ENCODE measurements around the gene OR2AT4.

Gene OR2AT4

DNA sequence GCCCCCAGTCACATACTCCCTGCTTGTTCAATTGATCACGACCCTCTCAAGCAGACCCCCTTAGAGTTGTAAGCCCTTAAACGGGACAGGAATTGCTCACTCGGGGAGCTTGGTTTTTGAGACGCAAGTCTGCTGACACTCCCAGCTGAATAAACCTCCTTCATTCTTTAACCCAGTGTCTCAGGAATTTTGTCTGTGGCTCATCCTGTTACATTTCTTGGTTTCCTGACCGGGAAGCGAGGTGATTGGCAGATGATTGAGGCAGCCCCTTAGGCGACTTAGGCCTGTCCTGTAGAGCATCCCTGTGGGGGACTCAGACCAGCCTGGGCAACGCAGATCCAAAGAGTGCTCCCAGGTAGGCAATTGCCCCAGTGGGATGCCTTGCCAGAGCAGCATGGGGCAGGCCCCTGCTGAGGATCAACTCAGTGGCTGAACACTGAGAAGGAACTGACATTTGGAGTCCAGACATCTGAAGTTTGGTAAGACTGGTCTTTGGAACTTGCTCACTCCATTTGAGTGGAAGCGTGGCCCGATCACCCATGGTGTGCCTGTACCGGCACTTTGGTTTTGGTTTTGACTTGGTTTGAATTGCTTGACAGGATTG is 56.4 kb downstream of the OR2AT4 start:
- no peak overlapping the region for H3K4me3 ChIP-seq (ENCODE audit: low read depth, low read length)
- TF ChIP-seq, protein P1, sequence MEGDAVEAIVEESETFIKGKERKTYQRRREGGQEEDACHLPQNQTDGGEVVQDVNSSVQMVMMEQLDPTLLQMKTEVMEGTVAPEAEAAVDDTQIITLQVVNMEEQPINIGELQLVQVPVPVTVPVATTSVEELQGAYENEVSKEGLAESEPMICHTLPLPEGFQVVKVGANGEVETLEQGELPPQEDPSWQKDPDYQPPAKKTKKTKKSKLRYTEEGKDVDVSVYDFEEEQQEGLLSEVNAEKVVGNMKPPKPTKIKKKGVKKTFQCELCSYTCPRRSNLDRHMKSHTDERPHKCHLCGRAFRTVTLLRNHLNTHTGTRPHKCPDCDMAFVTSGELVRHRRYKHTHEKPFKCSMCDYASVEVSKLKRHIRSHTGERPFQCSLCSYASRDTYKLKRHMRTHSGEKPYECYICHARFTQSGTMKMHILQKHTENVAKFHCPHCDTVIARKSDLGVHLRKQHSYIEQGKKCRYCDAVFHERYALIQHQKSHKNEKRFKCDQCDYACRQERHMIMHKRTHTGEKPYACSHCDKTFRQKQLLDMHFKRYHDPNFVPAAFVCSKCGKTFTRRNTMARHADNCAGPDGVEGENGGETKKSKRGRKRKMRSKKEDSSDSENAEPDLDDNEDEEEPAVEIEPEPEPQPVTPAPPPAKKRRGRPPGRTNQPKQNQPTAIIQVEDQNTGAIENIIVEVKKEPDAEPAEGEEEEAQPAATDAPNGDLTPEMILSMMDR (conservative IDR thresholded peaks at IDR 0.05; ENCODE audit: low read depth, low read length), result no peak
- no peak for DNase-seq (ENCODE audit: low read depth)

DNA sequence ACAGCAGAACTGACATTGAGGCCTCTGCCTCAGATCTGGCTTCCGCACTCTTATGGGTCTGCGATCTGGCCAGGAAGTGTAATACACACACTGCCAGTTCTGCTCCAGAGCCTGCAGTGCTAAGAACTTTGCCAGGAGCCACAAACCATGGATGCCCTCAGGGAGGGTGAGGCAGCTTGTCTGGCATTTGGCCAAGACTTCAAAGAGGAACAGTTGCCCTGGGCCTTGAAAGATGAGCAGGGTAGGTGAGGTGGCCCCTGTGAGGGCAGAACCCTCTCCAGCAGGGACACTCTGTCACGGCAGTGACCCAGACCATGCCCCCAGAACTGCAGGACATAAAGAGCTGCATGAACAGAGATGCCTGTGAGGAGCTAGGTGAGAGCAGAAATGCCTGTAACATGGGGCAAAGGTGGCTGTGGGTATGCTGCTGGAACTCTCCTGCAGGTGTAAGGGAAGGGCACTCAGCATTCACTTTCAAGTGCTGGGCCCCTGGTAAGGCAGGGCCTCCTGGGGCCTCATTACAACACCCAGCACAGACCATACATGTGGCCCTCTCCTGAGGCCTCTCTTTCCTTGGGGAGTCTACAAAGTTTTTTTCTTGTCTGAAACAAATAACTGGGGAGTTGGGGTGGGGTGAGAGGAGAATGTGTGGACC is 60.6 kb downstream of the OR2AT4 start:
- no peak overlapping the region for H3K4me3 ChIP-seq (ENCODE audit: low read depth, low read length)
- DNase-seq (ENCODE audit: low read depth), result no peak
- TF ChIP-seq, protein P1 (conservative IDR thresholded peaks at IDR 0.05; ENCODE audit: low read depth, low read length), result no peak

DNA sequence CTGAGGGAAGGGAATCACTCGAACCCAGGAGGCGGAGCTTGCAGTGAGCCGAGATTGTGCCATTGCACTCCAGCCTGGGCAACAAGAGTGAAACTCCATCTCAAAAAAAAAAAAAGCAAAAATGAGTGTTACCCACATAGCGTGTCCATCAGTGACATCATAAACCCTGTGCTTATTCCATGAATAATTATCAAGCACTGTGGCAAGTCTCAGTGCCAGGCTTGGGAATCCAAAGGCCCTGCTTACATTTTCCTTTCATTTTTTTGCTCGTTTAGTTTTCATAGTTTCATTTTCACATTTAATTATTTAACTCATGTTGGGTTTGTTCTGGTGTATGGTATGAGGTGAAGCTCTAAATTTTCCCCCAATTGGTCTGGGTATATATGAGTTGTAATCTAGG is 61.4 kb downstream of the OR2AT4 start:
- TF ChIP-seq, protein P1 (conservative IDR thresholded peaks at IDR 0.05; ENCODE audit: low read depth, low read length), result no peak
- H3K4me3 ChIP-seq (ENCODE audit: low read depth, low read length), result no peak overlapping the region
- DNase-seq (ENCODE audit: low read depth), result no peak

DNA sequence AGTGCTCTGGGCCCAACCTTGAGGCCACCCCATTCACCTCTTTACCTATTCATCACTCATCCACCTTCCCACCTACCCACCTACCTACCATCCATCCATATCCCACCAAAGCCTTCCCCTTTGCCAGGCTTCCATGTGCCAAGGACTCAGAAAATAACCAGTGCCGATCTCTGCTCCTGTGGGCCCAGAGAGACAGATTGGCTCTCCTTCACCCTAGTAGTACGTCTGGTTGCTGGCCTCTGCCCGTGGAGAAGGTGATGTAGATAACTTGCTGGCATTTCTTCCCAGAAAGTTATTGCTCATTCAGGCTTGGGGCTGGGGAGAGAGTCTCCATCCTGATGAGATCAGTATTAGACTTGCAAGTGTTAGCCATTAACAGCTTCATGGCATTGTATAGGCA is 62.8 kb downstream of the OR2AT4 start:
- TF ChIP-seq, protein P1 (conservative IDR thresholded peaks at IDR 0.05; ENCODE audit: low read depth, low read length), result no peak
- no peak for DNase-seq (ENCODE audit: low read depth)
- no peak overlapping the region for H3K4me3 ChIP-seq (ENCODE audit: low read depth, low read length)

DNA sequence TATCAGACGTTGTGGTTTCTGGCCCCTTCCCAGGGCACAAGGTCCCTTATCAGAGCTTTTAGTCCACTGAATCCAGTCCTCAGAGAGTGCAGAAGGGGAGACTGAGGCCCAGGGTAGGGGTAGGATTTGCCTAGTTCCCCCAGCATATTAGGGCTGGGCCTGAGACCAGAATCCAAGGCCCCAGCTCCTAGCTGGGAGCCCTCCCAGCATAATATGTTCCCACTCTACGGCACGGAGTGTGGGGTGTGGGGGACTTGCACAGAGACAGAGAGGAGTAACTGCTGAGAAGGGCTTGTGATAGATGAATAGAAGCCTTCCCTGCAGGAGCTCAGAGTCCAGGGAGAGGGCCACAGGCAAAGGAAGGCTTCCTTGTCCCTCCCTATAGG is 64.1 kb downstream of the OR2AT4 start:
- DNase-seq (ENCODE audit: low read depth), result no peak
- no peak overlapping the region for H3K4me3 ChIP-seq (ENCODE audit: low read depth, low read length)
- TF ChIP-seq, protein P1 (conservative IDR thresholded peaks at IDR 0.05; ENCODE audit: low read depth, low read length), result no peak

DNA sequence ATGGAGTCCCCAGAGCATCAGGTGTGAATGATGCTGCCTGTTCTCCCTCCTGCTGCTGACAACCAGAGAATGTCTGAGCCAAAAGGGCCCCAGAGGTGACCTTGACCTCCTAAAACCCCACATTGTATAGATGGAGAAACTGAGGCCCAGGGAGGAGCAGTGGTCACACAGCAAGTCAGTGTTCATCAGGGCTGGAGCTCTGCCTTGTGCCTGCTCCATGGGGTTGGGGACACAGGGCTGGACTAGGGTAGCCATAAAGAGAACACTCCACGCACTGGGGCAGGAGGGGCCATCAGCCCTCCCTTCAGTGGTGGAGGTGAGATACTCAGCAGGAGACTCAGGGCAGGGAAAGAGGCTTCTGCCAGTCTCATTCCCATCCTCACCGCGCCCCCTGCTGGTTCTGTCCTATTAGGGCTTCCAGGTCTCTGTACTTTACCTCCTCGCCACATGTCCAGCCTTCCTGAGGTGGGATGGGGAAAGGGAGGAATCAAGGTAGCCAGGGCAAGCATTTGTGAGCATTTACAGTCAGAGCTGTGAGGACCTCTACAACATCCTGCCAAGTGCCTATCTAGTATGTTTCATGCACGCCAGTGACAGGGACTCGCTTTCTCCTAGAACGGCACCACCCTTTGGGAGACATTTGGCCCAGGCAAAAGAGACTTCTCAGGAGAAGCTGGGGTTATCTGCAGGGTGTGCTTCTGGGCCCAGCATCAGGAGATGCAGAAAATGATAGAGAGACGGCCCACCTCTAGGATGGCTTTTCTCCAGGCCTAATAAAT is 64.7 kb downstream of the OR2AT4 start:
- TF ChIP-seq, protein P1 (conservative IDR thresholded peaks at IDR 0.05; ENCODE audit: low read depth, low read length), result peak; percentile 85
- DNase-seq (ENCODE audit: low read depth), result peak; percentile 80
- no peak overlapping the region for H3K4me3 ChIP-seq (ENCODE audit: low read depth, low read length)
